ENCODE data around the gene TSHR.
A peak's percentile ranks its signal among the peaks of the same experiment; 100 is the strongest.

The TSHR gene

DNA sequence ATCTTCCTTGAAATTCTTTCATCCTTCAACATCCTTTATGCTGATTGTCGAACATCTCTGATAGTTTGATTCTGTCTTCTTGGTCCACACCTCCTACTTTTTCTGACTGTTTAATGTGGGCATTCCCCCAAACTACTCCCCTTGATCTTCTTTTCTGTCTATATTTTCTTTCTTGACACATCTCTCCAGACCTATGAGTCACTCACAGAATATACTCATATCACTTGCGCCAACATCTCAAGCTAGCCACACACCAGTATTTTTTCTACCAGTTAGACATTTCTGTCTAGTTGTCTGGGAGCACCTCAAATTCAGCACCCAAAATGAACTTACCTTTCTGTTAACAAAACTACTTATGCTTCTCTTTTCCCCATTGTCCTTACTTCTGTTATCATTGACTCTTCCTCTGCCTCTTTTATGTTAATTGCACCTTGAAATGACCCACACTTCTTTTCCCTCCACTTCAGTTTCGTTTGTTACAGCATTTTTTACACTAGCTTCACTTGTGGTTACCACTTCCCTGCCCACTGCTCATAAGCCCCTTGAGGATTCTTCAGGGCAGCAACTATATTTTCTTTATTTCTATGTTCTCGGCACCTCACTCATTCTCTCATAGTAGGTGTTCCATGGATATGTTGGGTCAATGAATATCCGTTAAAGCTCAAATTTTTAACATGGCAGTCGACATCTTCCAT lies 33.5 kb downstream of the TSHR start:
- DNase-seq = no peak
- no peaks in the 10 kb centered on the region for H3K79me2 ChIP-seq (ENCODE audit: control insufficient read depth, insufficient read depth, low read length)
- no peak overlapping the region for H3K27ac ChIP-seq (ENCODE audit: low read depth, low read length)
- no peak overlapping the region for H4K8ac ChIP-seq (ENCODE audit: low read depth, low read length)
- no peak overlapping the region for H2BK15ac ChIP-seq (replicated peaks; ENCODE audit: low read depth)
- H3K56ac ChIP-seq (ENCODE audit: low read length) = no peak overlapping the region
- H3K4me2 ChIP-seq (ENCODE audit: low read length) = no peak overlapping the region
- no peak overlapping the region for H4K5ac ChIP-seq (ENCODE audit: low read length)
- H2BK5ac ChIP-seq (ENCODE audit: low read length) = no peak overlapping the region
- no CpG with 5 or more reads among the region's 6 CpGs for WGBS (ENCODE audit: extremely low coverage, insufficient coverage, low lambda C conversion rate)
- no peaks in the 10 kb centered on the region for H3K36me3 ChIP-seq (ENCODE audit: control insufficient read depth, insufficient read depth, low read length)
- no peak overlapping the region for H3K9ac ChIP-seq (ENCODE audit: low read length)
- H3K4me1 ChIP-seq (ENCODE audit: control insufficient read depth, low read depth, low read length) = no peaks in the 10 kb centered on the region
- H3K27me3 ChIP-seq (ENCODE audit: insufficient read depth, low read length, poor library complexity) = no peaks in the 10 kb centered on the region
- H3K4me3 ChIP-seq (ENCODE audit: low read length) = no peak overlapping the region
- no peak overlapping the region for H2AK5ac ChIP-seq (ENCODE audit: low read length)
- H2BK120ac ChIP-seq (ENCODE audit: low read depth, low read length) = no peak overlapping the region
- H3K23ac ChIP-seq (ENCODE audit: low read length) = no peak overlapping the region
- no peak overlapping the region for H3K4ac ChIP-seq (ENCODE audit: low read depth, low read length)
- no peaks in the 10 kb centered on the region for H3K79me1 ChIP-seq (ENCODE audit: low read length)
- no peak overlapping the region for H3K18ac ChIP-seq (ENCODE audit: low read length)

DNA sequence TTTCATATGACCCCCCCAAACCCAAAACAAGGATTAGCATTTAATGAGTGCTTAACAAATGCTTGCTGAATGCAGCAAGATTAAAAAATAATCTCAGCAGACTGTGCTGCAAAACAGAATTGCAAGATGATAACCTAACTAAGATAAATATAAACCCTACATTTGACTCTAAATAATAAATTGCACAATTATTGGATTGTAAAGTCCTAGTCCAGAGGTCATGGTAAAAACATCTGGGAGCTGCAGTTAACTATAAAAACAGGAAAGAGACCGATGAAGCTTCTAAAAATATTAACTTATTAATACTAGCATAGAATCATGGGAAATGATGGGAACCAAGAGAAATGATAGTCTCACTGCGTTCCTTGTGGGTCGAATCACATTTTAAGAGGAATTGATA lies 37.2 kb downstream of the TSHR start:
- WGBS (ENCODE audit: extremely low coverage, insufficient coverage, low lambda C conversion rate) = no CpG with 5 or more reads among the region's 3 CpGs
- no peaks in the 10 kb centered on the region for H3K4me1 ChIP-seq (ENCODE audit: control insufficient read depth, low read depth, low read length)
- H3K4me3 ChIP-seq (ENCODE audit: low read length) = no peak overlapping the region
- H2BK120ac ChIP-seq (ENCODE audit: low read depth, low read length) = no peak overlapping the region
- H4K5ac ChIP-seq (ENCODE audit: low read length) = no peak overlapping the region
- no peak overlapping the region for H2BK5ac ChIP-seq (ENCODE audit: low read length)
- H4K8ac ChIP-seq (ENCODE audit: low read depth, low read length) = no peak overlapping the region
- H3K4me2 ChIP-seq (ENCODE audit: low read length) = no peak overlapping the region
- H3K18ac ChIP-seq (ENCODE audit: low read length) = no peak overlapping the region
- no peak overlapping the region for H3K4ac ChIP-seq (ENCODE audit: low read depth, low read length)
- H3K79me2 ChIP-seq (ENCODE audit: control insufficient read depth, insufficient read depth, low read length) = no peaks in the 10 kb centered on the region
- H3K27me3 ChIP-seq (ENCODE audit: insufficient read depth, low read length, poor library complexity) = no peaks in the 10 kb centered on the region
- no peaks in the 10 kb centered on the region for H3K79me1 ChIP-seq (ENCODE audit: low read length)
- no peak overlapping the region for H3K23ac ChIP-seq (ENCODE audit: low read length)
- no peak overlapping the region for H2AK5ac ChIP-seq (ENCODE audit: low read length)
- no peak overlapping the region for H2BK15ac ChIP-seq (replicated peaks; ENCODE audit: low read depth)
- no peak overlapping the region for H3K27ac ChIP-seq (ENCODE audit: low read depth, low read length)
- DNase-seq = no peak
- H3K9ac ChIP-seq (ENCODE audit: low read length) = no peak overlapping the region
- H3K56ac ChIP-seq (ENCODE audit: low read length) = no peak overlapping the region
- no peaks in the 10 kb centered on the region for H3K36me3 ChIP-seq (ENCODE audit: control insufficient read depth, insufficient read depth, low read length)

- Histone ChIP-seq H3K27me3 (ENCODE audit: insufficient read depth, low read length, poor library complexity) (no peaks in the 10 kb centered on the region), H3K56ac (ENCODE audit: low read length) (no peak overlapping the region), H2BK15ac (replicated peaks; ENCODE audit: low read depth) (no peak overlapping the region), H3K36me3 (ENCODE audit: control insufficient read depth, insufficient read depth, low read length) (no peaks in the 10 kb centered on the region), H3K4me1 (ENCODE audit: control insufficient read depth, low read depth, low read length) (no peaks in the 10 kb centered on the region), H3K9ac (ENCODE audit: low read length) (no peak overlapping the region), H2BK120ac (ENCODE audit: low read depth, low read length) (no peak overlapping the region), H3K4me3 (ENCODE audit: low read length) (no peak overlapping the region), H4K5ac (ENCODE audit: low read length) (no peak overlapping the region), H2AK5ac (ENCODE audit: low read length) (no peak overlapping the region), H4K8ac (ENCODE audit: low read depth, low read length) (no peak overlapping the region), H3K27ac (ENCODE audit: low read depth, low read length) (no peak overlapping the region), H3K4me2 (ENCODE audit: low read length) (no peak overlapping the region), H2BK5ac (ENCODE audit: low read length) (no peak overlapping the region), H3K4ac (ENCODE audit: low read depth, low read length) (no peak overlapping the region), H3K79me2 (ENCODE audit: control insufficient read depth, insufficient read depth, low read length) (no peaks in the 10 kb centered on the region), H3K23ac (ENCODE audit: low read length) (no peak overlapping the region), H3K79me1 (ENCODE audit: low read length) (no peaks in the 10 kb centered on the region), H3K18ac (ENCODE audit: low read length) (no peak overlapping the region)
- peak; percentile 36 for DNase-seq
- WGBS (ENCODE audit: extremely low coverage, insufficient coverage, low lambda C conversion rate) = no CpG with 5 or more reads among the region's 13 CpGs
These were observed 40.9 kb downstream of the TSHR start for GRCh38 chr14:80996049-80996901.

- Histone ChIP-seq H2BK15ac (replicated peaks; ENCODE audit: low read depth) (no peak overlapping the region), H3K4me2 (ENCODE audit: low read length) (no peak overlapping the region), H4K8ac (ENCODE audit: low read depth, low read length) (no peak overlapping the region), H2AK5ac (ENCODE audit: low read length) (no peak overlapping the region), H2BK5ac (ENCODE audit: low read length) (peak overlapping the region; percentile 37), H3K79me1 (ENCODE audit: low read length) (no peaks in the 10 kb centered on the region), H3K27me3 (ENCODE audit: insufficient read depth, low read length, poor library complexity) (no peaks in the 10 kb centered on the region), H4K5ac (ENCODE audit: low read length) (peak overlapping the region; percentile 65), H3K4ac (ENCODE audit: low read depth, low read length) (peak overlapping the region; percentile 36), H3K23ac (ENCODE audit: low read length) (no peak overlapping the region), H3K36me3 (ENCODE audit: control insufficient read depth, insufficient read depth, low read length) (no peaks in the 10 kb centered on the region), H3K56ac (ENCODE audit: low read length) (peak overlapping the region; percentile 11), H3K4me3 (ENCODE audit: low read length) (no peak overlapping the region), H3K18ac (ENCODE audit: low read length) (no peak overlapping the region), H3K4me1 (ENCODE audit: control insufficient read depth, low read depth, low read length) (peaks cover 3% of the 10 kb centered on the region), H3K79me2 (ENCODE audit: control insufficient read depth, insufficient read depth, low read length) (no peaks in the 10 kb centered on the region), H2BK120ac (ENCODE audit: low read depth, low read length) (no peak overlapping the region), H3K27ac (ENCODE audit: low read depth, low read length) (no peak overlapping the region), H3K9ac (ENCODE audit: low read length) (no peak overlapping the region)
- no peak for DNase-seq
- no CpG with 5 or more reads among the region's 6 CpGs for WGBS (ENCODE audit: extremely low coverage, insufficient coverage, low lambda C conversion rate)
These were observed 46.0 kb downstream of the TSHR start for GRCh38 chr14:81001447-81001846.

- no peak for DNase-seq
- WGBS (ENCODE audit: extremely low coverage, insufficient coverage, low lambda C conversion rate) = no CpG with 5 or more reads among the region's 1 CpG
- H2BK15ac ChIP-seq (replicated peaks; ENCODE audit: low read depth) = no peak overlapping the region
- H2BK120ac ChIP-seq (ENCODE audit: low read depth, low read length) = no peak overlapping the region
- no peaks in the 10 kb centered on the region for H3K79me1 ChIP-seq (ENCODE audit: low read length)
- H4K5ac ChIP-seq (ENCODE audit: low read length) = no peak overlapping the region
- peaks cover 3% of the 10 kb centered on the region for H3K4me1 ChIP-seq (ENCODE audit: control insufficient read depth, low read depth, low read length)
- no peaks in the 10 kb centered on the region for H3K36me3 ChIP-seq (ENCODE audit: control insufficient read depth, insufficient read depth, low read length)
- H3K4ac ChIP-seq (ENCODE audit: low read depth, low read length) = no peak overlapping the region
- no peaks in the 10 kb centered on the region for H3K27me3 ChIP-seq (ENCODE audit: insufficient read depth, low read length, poor library complexity)
- no peak overlapping the region for H2AK5ac ChIP-seq (ENCODE audit: low read length)
- H3K4me3 ChIP-seq (ENCODE audit: low read length) = no peak overlapping the region
- no peak overlapping the region for H3K23ac ChIP-seq (ENCODE audit: low read length)
- H3K27ac ChIP-seq (ENCODE audit: low read depth, low read length) = no peak overlapping the region
- H3K79me2 ChIP-seq (ENCODE audit: control insufficient read depth, insufficient read depth, low read length) = no peaks in the 10 kb centered on the region
- H3K18ac ChIP-seq (ENCODE audit: low read length) = no peak overlapping the region
- no peak overlapping the region for H3K4me2 ChIP-seq (ENCODE audit: low read length)
- H3K56ac ChIP-seq (ENCODE audit: low read length) = no peak overlapping the region
- no peak overlapping the region for H3K9ac ChIP-seq (ENCODE audit: low read length)
- no peak overlapping the region for H4K8ac ChIP-seq (ENCODE audit: low read depth, low read length)
- H2BK5ac ChIP-seq (ENCODE audit: low read length) = no peak overlapping the region
These were observed 49.2 kb downstream of the TSHR start for GRCh38 chr14:81004575-81004974.

All from mesendoderm (in vitro differentiated cells).